NCI-H2196 treated with DMSO at 0.1 percent for 48 hours (cell line): ENCODE data around the gene BBOX1.
"Not testable (repeated sequence)": the region's sequence is repeated elsewhere in the genome, so short reads cannot be mapped to it uniquely, and the experiment has no call there.

Source experiments
- DNase-seq: peaks from one replicate; lab custom pipeline; 2025; ENCODE audit not compliant: unreplicated experiment; lab: John Stamatoyannopoulos, UW

The BBOX1 gene

DNA sequence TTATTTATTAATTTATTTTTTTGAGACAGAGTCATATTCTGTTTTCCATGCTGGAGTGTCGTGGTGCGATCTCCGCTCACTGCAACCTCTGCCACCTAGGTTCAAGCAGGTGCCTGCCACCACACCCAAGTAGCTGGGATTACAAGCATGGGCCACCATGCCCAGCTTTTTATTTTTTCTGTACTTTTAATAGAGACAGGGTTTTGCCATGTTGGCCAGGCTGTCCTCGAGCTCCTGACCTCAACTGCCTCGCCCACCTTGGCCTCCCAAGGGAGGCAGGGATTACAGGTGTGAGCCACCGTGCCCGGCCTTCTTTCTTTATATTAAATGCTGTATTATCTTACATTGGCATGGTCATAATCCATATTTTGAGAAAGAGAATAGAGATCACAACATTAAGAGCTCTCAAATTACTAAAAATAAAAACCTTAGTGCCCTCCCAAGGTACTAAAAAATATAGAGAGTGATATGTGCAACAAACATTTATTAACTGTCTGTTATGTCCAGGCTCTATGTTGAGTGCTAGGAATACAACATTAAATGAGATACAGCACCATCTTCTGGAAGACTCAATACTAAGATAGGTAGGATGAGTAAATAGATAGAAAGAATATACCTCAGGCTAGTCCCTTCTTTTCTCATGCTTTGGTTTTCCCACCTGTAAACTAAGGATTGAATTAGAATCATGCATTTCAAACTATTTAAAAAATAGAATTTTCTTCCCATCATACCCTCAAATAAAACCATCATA lies 84.1 kb downstream of the BBOX1 start:
- no peak for DNase-seq

DNA sequence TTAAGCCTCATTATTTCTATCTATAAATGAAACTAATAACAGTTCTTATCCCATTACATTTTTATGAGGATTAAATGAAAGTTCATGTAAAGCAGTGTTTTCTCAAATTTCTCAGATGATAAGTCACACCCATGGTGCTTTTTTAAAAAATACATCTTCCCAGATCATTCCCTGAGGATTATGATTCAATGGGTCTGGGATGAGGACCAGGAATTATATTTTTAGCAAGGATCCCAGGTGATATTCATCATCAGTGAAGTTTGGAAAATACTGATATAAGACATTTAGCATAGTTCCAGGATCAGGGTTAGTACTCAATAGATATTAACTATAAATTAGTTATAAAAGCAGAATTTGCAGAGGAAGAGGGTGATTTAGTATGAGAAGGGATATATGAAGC lies 89.1 kb downstream of the BBOX1 start:
- no peak for DNase-seq

DNA sequence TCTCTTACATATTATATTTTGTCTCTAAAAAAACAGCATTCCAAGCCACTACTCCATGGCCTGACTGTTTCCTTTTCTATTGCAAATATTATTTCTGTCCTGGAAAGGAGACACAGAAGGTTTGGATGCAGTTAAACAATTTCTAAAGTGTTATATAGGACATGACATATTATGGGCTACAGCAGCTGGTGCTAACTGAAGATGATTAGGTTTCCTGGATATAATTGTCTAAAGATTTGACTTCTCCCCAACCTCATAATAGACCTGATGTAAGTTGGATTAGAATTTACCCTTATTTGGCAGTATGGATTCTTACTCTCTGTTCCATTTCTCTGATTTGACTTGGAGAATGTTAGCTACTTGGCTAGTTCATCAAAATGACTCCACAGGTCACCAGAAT lies 90.2 kb downstream of the BBOX1 start:
- DNase-seq: no peak

DNA sequence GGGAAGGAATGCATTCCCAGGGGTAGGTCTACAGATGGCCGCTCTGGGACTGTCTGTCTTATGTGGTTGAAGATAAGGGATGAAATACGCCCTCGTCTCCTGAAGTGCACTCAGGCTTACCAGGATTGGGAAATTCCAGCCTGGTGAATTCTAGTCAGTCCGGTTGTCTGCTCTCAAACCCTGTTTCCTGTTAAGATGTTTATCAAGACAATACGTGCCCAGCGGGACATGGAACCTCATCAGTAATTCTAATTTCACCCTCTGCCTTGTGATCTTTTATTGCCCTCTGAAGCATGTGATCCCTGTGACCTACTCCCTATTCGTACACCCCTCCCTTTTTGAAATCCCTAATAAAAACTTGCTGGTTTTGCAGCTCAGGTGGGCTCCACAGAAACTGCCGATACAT lies 95.3 kb downstream of the BBOX1 start:
- not testable (repeated sequence) for DNase-seq

DNA sequence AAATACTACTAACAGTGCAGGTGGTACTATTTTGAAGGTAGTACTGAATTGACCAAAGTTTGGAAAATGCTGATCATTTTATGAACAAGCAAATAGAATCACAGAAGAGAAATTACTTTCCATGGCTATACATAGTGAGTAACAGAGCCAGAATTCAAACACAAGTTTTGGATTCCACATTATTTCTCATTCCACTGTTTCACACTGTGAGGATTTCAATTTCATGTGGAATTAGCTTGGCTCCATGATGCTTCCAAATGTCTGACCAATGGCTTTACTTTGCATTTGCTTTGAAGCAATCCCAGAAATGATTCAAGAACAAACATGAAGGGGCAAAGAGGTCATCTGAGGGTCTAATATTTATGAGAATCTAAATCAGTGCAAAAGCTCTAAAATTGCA lies 98.1 kb downstream of the BBOX1 start:
- no peak for DNase-seq

DNA sequence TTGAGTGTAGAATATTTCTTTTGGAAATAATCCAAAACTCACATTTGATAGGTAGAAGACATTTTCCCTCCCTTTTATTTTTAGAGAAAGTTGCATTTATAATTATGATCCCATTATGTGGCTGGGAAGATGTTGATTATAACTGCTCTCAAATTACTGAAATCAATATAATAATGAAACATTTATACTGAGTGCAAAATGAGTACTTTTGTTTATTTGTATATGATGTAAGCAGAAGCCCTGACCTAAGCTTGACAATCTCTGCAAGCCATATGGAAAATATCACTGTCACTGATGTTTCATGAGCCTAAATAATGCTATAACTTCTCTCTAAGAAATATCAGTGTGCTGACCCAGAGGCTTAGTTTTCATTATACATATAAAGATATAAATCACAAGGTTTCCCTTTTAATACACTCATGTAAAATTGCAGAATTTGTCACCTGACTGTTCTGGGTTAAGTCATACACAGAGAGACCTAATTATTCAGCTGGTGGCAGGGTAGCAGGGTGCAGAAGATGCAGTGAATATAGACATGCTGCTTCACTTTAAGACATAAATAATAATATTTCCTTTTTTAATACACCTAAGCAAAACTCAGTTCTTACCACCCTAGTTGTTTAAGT lies 99.2 kb downstream of the BBOX1 start:
- no peak for DNase-seq

DNA sequence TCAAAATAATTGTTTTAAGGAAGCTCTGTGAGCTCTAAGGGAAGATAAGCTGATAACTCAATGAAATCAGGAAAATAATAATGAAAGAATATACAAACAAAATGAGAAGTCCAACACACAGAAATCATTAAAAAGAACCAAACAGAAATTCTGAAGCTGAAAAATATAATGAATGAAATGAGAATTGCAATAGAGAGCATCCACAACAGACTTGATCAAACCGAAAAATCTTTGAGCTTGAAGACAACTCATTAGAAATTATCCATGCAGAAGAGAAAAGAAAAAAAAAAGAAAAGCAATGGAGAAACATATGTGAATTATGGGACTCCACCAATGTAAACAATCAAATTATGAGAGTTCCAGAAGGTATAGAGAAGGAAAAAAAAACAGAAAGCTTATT lies 101.0 kb downstream of the BBOX1 start:
- no peak for DNase-seq

DNA sequence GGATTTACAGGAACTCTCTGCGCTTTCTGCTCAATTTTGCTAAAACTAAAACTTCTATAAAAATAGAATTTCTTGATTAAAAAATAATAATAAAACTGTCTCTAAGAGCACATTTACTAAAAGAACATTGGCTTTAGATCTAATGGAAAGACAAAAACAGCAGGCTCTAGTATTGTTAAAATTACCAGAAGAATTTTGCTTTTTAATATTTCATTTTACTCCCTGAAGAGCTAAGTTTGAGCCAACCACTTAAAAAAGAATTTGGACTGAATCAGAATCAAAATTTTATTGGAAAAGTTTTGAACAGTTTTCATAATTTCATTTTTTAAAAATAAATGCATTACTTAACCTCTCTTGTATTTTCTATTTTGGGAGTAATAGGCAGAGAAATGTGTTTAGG lies 107.3 kb downstream of the BBOX1 start:
- no peak for DNase-seq

DNA sequence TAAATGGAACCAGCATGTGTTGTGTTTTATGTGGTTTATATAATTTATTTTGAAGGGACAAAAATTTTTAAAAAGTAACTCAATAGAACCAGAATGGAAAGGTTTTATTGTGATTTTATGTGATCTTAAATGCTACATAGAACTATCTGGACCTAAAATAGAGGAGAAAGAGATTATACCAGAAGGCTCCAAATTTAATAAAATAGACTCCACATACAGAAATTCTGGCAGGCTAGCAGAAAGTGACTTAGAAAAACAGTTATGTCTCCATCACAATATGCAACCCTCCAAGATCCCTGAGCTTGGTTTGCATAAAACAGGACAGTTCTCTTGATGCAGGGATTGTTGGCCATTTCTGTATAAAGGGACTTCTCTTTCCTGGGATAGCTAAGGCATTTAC lies 107.9 kb downstream of the BBOX1 start:
- DNase-seq: no peak

DNA sequence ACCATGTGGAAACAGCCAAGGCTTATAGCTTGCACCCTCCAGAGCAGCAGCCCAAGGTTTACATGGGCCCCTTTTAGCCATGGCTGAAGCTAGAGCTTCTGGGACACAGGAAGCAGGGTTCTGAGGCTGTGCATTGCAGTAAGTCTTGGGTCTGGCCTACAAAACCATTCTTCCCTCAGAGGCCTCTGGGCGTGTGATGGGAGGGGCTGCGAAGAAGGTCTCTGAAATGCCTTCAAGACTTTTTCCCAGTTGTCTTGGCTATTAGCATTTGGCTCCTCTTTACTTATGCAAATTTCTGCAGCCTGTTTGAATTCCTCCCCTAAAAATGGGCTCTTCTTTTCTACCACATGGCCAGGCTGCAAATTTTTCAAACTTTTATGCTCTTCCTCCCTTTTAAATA lies 109.5 kb downstream of the BBOX1 start:
- no peak for DNase-seq

DNA sequence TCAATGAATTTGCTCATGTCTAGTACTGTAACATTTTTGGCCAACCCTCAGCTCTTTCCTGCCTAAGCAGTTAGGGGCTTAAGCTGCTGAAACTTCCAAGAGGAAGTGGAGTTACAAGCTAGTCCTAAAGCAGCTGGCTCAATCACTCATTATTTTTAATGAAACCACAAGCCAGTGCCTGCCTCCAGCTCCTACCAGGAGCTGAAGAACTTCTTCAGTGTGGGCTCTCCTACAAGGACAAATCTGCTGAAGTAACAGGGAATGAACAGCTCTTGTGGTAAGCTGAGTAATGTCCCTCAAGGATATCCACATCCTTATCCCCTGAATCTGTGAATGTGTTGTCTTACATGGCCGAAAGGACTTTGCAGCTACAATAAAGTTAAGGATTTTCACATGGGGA lies 112.5 kb downstream of the BBOX1 start:
- no peak for DNase-seq

DNA sequence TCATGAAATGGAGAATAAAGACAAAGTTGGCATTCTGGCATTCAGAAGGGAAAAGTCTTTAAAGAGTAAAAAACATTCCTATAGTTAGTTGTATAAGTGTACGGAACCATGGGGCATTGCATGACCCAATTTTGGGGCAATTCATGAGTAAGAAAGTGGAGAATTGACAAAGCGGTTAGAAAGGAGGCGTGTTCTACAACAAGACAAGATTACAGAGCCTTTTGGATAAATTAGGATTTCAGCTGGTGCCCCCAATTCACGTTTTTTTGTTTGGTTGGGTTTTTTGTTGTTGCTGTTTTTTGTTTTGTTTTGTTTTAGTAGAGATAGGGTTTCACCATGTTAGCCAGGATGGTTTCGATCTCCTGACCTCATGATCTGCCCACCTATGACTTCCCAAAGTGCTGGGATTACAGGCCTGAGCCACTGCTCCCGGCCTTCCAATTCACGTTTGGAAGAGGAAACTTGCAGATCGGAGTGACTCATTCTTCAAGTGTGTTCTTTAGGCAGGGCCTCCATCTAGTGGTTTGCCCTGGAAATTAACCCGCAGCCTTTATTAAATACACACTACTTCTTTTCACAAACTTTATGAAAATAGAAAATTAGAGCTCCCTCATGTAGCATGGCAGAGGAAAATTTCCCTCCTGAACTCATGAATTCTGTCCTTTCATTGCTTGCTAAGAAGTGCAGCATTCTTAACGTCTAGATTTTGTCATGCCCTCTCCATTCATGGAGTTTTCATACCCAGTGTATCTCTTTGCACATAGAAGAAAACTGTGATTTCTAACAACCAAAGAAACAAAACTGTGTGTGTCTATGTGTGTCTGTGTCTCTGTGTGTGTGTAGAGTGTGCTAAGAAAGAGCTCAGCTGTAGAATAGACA lies 118.1 kb downstream of the BBOX1 start:
- DNase-seq: peak; percentile 24

DNA sequence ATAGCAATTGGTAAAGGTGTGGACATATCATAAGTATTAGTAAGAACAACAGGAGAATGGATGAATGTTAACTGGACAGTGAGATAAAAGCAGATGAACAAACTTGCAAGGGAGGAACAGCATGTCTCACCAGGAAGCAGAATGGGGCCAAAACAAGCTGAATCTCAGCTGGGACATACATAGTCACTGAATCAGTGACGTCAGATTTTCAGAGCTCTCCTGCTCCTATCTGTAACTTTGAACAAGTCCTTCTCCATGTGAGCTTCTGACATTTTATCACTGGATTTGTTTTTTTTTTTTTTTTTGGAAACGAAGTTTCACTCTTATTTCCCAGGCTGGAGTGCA lies 118.7 kb downstream of the BBOX1 start:
- DNase-seq: no peak

DNA sequence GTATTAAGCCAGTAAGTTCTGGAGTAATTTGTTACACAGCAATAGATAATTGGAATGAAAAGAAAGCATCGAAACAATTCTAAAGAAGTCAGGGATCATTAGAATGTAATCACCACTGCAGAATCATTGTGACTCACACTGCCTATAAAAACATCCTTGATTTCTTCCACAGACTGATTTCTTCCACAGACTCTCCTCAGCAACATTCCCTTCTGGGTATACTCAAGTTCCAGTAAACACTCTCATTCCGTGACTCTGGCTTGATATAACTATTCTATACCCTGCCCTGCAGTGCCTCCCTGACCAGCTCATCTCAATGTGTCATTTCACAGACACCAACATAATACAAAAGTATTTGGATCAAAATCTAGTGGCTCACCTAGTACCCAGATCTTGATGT lies 120.5 kb downstream of the BBOX1 start:
- no peak for DNase-seq

DNA sequence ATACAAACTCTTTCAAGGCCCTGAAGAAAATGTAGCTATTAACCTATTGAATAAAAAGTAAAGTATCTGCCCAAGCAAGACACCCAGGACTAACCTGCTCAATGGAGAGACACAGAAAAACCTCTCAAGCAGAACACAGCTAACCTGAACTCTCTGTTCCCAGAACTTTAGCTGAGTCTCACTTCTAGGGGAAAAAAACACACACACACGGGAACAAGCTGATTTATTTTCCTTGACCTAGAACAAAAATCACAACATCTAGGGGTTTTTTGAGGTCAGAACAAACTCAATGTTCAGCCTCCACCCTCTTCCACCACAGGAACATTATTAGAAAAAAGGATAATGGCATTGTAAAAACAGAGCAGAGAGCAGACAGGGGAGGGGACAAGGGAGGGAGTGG lies 121.6 kb downstream of the BBOX1 start:
- no peak for DNase-seq

DNA sequence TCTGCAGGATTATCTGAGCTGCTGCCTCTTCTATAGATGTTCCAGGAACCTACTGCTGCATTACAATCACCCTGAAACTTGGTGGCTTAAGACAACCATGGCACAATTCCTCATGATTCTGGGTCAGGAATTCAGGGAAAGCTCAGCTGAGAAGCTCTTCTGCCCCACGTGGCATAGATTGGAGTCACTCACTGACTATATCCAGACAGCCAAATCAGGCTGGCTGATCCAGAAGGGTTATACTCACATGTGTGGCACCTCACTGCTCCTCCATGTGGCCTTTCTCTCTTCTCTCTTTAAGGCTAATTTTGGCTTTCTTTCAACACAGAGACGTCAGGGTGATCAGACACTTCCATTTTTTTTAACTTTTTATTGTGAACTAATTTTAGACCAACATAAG lies 125.5 kb downstream of the BBOX1 start:
- DNase-seq: no peak

DNA sequence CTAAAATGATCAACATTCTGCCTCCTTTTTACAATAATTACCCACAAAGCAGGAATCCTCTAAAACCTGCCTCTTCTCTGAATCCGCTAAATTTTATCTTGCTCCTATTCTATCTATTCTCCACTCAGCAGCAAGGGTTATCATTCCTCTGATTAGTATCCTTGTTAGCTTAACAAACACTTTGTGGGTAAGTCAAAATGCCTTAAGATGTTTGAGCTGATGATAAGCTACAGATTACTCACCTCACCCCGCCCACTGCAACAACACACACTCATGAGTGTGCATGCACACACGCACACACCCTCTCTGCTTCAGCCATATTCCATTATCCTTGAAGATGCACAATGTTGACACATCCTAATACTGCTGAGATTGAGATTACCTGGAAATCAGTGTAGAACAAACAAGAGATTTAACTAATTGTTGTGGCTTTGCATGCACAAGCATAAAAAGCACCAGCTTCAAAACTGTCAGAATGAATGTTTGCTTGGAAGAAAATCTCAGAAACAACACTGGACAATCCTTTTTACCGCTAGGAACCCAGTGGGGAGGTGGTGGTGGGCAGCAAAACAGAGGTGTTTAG lies 130.9 kb downstream of the BBOX1 start:
- no peak for DNase-seq

DNA sequence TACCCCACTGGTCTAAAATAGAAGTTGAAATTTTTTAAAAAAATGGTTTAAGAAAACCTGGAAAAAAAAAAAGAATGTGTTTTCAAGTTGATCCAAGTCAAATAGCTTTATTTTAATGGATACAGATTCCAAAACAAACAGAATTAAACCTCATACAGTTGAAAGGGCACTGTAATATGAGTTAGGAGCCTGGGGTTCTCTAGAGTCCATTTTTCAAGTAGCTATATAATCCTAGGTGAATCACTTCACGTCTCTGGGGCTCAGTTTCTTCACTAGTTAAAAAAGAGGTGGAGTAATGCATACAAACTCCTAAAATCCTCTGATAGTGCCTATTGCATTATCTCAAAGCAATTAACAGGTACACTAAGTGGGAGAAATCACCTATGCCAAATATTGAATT lies 132.9 kb downstream of the BBOX1 start:
- DNase-seq: no peak

DNA sequence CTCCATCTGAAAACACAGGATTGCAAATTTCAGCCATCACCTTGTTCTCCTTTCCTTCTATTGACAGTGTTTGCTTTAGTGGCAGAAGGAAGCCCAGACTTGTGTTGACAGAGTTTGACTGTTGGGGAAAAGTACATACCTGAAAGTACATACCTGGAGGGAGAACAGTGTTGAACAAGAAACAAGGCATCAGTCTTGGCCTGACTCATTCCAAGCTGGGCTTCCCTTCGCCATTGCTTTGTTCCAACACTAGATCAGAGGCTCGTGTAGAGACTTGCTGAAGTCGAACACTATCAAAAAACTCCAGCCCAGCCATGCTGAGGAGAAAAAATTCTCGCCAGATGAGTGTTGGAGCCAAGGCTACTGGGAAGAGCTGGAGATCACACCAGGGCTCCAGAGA lies 133.4 kb downstream of the BBOX1 start:
- peak; percentile 6 for DNase-seq

DNA sequence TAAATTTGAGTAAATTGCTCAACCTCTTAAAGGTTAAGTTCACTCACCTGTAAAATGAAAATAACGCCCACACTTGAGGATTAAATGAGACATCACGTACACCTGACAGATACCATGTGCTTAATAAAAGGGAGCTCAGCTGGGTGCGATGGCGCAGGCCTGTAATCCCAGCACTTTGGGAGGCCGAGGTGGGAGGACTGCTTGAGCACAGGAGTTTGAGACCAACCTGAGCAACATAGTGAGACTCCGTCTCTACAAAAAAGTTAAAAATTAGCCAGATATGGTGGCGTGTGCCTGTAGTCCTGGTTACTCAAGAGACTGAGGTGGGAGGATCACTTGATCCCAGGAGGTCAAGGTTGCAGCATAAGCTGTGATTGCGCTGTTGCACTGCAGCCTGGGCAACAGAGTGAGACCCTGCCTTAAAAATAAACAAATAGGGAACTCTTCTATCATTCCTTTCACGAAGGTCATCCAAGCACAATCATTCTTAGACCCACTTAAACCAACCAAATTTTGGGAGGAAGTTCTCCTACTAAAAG lies 134.1 kb downstream of the BBOX1 start:
- no peak for DNase-seq

DNA sequence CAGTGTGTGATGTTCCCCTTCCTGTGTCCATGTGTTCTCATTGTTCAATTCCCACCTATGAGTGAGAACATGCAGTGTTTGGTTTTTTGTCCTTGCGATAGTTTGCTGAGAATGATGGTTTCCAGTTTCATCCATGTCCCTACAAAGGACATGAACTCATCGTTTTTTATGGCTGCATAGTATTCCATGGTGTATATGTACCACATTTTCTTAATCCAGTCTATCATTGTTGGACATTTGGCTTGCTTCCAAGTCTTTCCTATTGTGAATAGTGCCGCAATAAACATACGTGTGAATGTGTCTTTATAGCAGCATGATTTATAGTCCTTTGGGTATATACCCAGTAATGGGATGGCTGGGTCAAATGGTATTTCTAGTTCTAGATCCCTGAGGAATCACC lies 134.9 kb downstream of the BBOX1 start:
- DNase-seq: not testable (repeated sequence)
